MCF 10A (cell line): Measurements from ENCODE around the gene UGT1A10. TPM values are rescaled to one million over a fixed set of nuclear protein-coding genes. Genes with fewer than 3 reads are reported as not detected.

Experiments used
- BruUV-seq: library from RNA; stranded (reverse); fragments of 400-500 nt; replicated peaks from 2 replicates; lab custom pipeline; 2021; lab: Mats Ljungman, UMichigan
- CTCF ChIA-PET: fragments of 300-600 bp; sonication (Branson Sonifier 250); formaldehyde crosslinking; extraction: SDS; loops from one replicate; lab custom pipeline; 2021; ENCODE audit warnings: antibody characterized with exemption, inconsistent platforms; lab: Yijun Ruan, JAX
- POLR2A ChIA-PET: fragments of 300-600, 350-650 bp; sonication (Branson Sonifier 250); formaldehyde crosslinking; extraction: SDS; loops from one replicate; lab custom pipeline; 2020; ENCODE audit warnings: antibody characterized with exemption, inconsistent platforms; lab: Yijun Ruan, JAX
- DNase-seq: peaks from one replicate; pipeline ENCODE4 v3.0.0-alpha.2; 2018; ENCODE audit not compliant: unreplicated experiment
- H3K27ac Mint-ChIP-seq: one replicate; pipeline ENCODE4 v1.8.0; 2022; ENCODE audit warnings: mild to moderate bottlenecking, low read depth, mixed read lengths; ENCODE audit not compliant: unreplicated experiment
- H3K27me3 Mint-ChIP-seq: one replicate; pipeline ENCODE4 v1.8.0; 2022; ENCODE audit warnings: mixed read lengths; ENCODE audit not compliant: insufficient read depth, unreplicated experiment
- H3K36me3 Mint-ChIP-seq: one replicate; pipeline ENCODE4 v1.8.0; 2022; ENCODE audit warnings: mild to moderate bottlenecking, moderate library complexity, mixed read lengths; ENCODE audit not compliant: insufficient read depth, unreplicated experiment
- H3K4me1 Mint-ChIP-seq: one replicate; pipeline ENCODE4 v1.8.0; 2022; ENCODE audit warnings: mixed read lengths; ENCODE audit not compliant: insufficient read depth, unreplicated experiment
- H3K4me3 Mint-ChIP-seq: one replicate; pipeline ENCODE4 v1.8.0; 2022; ENCODE audit warnings: mild to moderate bottlenecking, moderate library complexity, mixed read lengths; ENCODE audit not compliant: unreplicated experiment
- H3K9me3 Mint-ChIP-seq: one replicate; pipeline ENCODE4 v1.8.0; 2022; ENCODE audit warnings: mixed read lengths; ENCODE audit not compliant: unreplicated experiment
- intact Hi-C: fragments of 100-400 bp; cut with micrococcal nuclease; formaldehyde crosslinking; loops from 2 replicates; pipeline ENCODE4 v1.14.1; 2022
- total RNA-seq: library from RNA; stranded (reverse); gene quantifications from 2 replicates; pipeline ENCODE4 v1.2.3, GENCODE V29; 2022
- TF ChIP-seq, protein P1 (sequence below): fragments of 200-600 bp; IDR thresholded peaks from one replicate; pipeline ENCODE4 v1.8.0; 2022; ENCODE audit warnings: antibody characterized with exemption, mild to moderate bottlenecking; ENCODE audit not compliant: unreplicated experiment

UGT1A10 gene
- total RNA-seq, 1 experiment from 2014 or later, result not detected

DNA sequence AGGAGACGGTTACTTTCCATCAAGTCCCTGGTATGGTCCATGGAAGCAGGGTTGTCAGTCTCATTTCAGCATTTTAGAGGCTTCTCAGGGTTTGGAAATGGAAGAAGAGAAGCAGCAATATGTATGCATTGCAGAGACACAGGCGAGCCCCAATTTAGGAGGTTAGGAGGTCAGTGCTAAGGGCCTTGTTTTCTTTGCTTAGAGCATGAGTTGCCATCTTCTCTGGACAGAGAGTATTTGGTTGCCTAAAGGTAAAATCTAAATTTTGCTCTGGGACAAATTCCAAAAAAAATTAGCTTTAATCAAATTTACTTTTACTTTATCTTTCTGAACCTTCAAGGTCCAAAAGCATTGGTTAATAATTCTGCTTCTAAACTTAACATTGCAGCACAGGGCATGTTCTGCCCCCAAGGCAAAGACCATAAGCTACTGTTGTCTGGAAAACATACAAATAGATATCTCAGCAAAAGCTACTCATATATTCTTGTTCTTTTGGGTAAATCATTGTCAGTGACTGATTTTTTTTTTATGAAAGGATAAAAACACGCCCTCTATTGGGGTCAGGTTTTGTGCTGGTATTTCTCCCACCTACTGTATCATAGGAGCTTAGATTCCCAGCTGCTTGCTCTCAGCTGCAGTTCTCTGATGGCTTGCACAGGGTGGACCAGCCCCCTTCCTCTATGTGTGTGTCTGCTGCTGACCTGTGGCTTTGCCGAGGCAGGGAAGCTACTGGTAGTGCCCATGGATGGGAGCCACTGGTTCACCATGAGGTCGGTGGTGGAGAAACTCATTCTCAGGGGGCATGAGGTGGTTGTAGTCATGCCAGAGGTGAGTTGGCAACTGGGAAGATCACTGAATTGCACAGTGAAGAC, 35.3 kb downstream of the UGT1A10 start, which contains the start of gene UGT1A9:
UGT1A9 (plus strand) TSS at position 609 of the 872 bp plus-strand sequence; CDS start at position 646, 37 bp downstream.
- Mint-ChIP-seq H3K9me3 (no peaks in the 10 kb centered on the region), H3K27ac (no peak within 1 kb of the TSS), H3K4me1 (no peaks in the 10 kb centered on the region), H3K4me3 (no peak within 1 kb of the TSS), H3K36me3 (no peaks in the 10 kb centered on the region), H3K27me3 (no peaks in the 10 kb centered on the region)
- DNase-seq, result no peak
- no TSS peak for BruUV-seq
- CTCF ChIA-PET, result interaction anchor here (1.0 kb wide), 1 partner anchor 10 kb away, joined by 3 read pairs; the partner anchor contains the start of gene UGT1A7
- intact Hi-C loops, result no loop called here
- POLR2A ChIA-PET, result no interaction called here
- TF ChIP-seq, protein P1, sequence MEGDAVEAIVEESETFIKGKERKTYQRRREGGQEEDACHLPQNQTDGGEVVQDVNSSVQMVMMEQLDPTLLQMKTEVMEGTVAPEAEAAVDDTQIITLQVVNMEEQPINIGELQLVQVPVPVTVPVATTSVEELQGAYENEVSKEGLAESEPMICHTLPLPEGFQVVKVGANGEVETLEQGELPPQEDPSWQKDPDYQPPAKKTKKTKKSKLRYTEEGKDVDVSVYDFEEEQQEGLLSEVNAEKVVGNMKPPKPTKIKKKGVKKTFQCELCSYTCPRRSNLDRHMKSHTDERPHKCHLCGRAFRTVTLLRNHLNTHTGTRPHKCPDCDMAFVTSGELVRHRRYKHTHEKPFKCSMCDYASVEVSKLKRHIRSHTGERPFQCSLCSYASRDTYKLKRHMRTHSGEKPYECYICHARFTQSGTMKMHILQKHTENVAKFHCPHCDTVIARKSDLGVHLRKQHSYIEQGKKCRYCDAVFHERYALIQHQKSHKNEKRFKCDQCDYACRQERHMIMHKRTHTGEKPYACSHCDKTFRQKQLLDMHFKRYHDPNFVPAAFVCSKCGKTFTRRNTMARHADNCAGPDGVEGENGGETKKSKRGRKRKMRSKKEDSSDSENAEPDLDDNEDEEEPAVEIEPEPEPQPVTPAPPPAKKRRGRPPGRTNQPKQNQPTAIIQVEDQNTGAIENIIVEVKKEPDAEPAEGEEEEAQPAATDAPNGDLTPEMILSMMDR, result no peak

DNA sequence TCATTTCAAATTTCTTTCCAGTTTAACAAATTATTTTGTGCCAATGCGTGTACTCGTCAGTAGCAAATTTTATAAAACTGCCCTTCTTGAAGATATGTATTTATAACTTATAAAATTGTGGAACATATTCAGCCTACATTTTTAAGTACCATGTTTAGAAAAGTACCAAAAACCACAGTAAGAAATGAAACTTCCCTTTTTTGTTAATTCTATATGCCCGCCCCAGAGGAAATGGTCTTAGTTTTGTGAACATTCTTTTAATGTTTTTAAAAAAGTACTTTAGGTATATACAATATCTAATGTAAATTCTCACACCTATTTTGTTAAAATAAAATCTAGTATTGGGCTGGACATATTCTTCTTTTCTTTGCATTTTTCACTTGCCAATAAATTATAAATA, 36.6 kb downstream of the UGT1A10 start:
- no peak for DNase-seq
- intact Hi-C loops, result no loop called here

DNA sequence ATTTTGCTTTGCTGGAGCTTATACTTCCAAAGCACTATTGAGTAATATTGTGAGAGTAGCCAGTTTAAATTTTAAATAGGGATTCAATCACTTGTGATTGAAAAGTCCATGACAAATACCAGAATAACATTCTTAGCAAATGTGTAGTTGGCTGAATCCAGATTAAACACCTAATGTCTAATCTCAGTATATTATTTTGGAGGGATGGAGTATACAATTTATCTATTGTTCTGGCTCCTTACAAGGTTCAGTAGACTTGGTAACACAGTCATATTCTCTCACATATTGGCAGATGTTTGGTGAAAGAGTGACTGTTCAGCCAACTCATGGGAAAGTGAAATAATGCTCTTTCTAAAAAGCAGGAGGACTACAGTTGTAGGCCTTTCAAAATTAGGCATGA, 37.6 kb downstream of the UGT1A10 start:
- no peak for DNase-seq
- no peaks in the 10 kb centered on the region for H3K9me3 Mint-ChIP-seq
- no peaks in the 10 kb centered on the region for H3K4me1 Mint-ChIP-seq
- H3K36me3 Mint-ChIP-seq, result no peaks in the 10 kb centered on the region
- intact Hi-C loops, result no loop called here
- TF ChIP-seq, protein P1, result no peak
- H3K4me3 Mint-ChIP-seq, result no peak overlapping the region
- CTCF ChIA-PET, result no interaction called here
- H3K27me3 Mint-ChIP-seq, result no peaks in the 10 kb centered on the region
- no peak overlapping the region for H3K27ac Mint-ChIP-seq
- no TSS peak for BruUV-seq
- POLR2A ChIA-PET, result no interaction called here

More for the DNA sequence above, 36.6 kb downstream of the UGT1A10 start:
- Mint-ChIP-seq H3K27me3 (no peaks in the 10 kb centered on the region), H3K9me3 (no peaks in the 10 kb centered on the region), H3K36me3 (no peaks in the 10 kb centered on the region), H3K4me1 (no peaks in the 10 kb centered on the region), H3K27ac (no peak overlapping the region), H3K4me3 (no peak overlapping the region)
- ChIA-PET CTCF (no interaction called here), POLR2A (no interaction called here)
- TF ChIP-seq, protein P1, result no peak
- BruUV-seq, result no TSS peak

DNA sequence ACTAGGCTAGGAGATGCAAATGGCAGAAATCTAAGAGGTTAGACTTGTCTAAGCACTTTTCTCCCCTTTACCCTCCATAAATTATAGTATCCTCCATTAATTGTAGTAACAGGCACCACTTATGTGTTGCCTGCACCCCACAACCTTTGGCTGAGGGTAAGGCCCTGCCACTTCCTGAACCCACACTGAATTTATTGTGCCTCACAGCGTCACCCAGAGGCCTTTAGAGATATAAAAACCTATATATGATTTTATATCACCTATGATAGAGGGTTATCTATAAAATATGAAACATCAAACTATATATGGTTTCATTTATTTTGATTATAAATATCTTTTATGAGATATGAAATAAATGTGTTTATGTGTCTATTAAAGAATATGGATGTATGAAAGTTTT, 38.1 kb downstream of the UGT1A10 start:
- Mint-ChIP-seq H3K27me3 (no peaks in the 10 kb centered on the region), H3K4me3 (no peak overlapping the region), H3K27ac (no peak overlapping the region), H3K9me3 (no peaks in the 10 kb centered on the region), H3K4me1 (no peaks in the 10 kb centered on the region), H3K36me3 (no peaks in the 10 kb centered on the region)
- no TSS peak for BruUV-seq
- CTCF ChIA-PET, result no interaction called here
- POLR2A ChIA-PET, result no interaction called here
- TF ChIP-seq, protein P1, result no peak
- DNase-seq, result no peak
- intact Hi-C loops, result no loop called here
